ENCODE measurements around the gene TCP1.
"Not testable (repeated sequence)": the region's sequence is repeated elsewhere in the genome, so short reads cannot be mapped to it uniquely, and the experiment has no call there.

DNA sequence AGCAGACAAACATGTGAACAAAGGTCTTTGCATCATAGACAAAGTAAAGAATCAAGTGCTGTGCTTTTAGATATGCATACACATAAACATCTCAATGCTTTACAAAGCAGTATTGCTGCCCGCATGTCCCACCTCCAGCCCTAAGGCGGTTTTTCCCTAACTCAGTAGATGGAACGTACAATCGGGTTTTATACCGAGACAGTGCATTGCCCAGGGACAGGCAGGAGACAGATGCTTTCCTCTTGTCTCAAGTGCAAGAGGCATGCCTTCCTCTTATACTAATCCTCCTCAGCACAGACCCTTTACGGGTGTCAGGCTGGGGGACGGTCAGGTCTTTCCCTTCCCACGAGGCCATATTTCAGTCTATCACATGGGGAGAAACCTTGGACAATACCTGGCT is 5.6 kb upstream of the TCP1 start:
- TF ChIP-seq, protein P1, sequence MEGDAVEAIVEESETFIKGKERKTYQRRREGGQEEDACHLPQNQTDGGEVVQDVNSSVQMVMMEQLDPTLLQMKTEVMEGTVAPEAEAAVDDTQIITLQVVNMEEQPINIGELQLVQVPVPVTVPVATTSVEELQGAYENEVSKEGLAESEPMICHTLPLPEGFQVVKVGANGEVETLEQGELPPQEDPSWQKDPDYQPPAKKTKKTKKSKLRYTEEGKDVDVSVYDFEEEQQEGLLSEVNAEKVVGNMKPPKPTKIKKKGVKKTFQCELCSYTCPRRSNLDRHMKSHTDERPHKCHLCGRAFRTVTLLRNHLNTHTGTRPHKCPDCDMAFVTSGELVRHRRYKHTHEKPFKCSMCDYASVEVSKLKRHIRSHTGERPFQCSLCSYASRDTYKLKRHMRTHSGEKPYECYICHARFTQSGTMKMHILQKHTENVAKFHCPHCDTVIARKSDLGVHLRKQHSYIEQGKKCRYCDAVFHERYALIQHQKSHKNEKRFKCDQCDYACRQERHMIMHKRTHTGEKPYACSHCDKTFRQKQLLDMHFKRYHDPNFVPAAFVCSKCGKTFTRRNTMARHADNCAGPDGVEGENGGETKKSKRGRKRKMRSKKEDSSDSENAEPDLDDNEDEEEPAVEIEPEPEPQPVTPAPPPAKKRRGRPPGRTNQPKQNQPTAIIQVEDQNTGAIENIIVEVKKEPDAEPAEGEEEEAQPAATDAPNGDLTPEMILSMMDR (IDR thresholded peaks at IDR 0.05) = not testable (repeated sequence)
- not testable (repeated sequence) for TF ChIP-seq POLR2A (IDR thresholded peaks at IDR 0.05)

Measured in breast epithelium (tissue), 3 donors.